Measurements from ENCODE around the gene ELMOD1.
"Not testable (repeated sequence)": the region's sequence is repeated elsewhere in the genome, so short reads cannot be mapped to it uniquely, and the experiment has no call there.

DNA sequence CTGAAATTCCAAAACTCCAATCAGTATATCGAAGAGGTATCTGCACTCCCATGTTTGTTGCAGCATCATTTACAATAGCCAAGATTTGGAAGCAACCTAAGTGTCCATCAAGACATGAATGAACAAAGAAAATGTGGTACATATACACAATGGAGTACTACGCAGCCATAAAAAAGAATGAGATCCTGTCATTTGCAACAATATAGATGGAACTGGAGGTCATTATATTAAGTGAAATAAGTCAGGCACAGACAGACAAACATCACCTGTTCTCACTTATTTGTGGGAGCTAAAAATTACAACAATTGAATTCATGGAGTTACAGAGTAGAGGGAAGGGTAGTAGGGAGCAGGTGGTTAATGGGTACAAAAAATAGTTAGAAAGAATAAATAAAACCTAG, 11.8 kb upstream of the ELMOD1 start:
- TF ChIP-seq POLR2AphosphoS5 (IDR thresholded peaks at IDR 0.05; ENCODE audit: borderline replicate concordance, low read depth, low read length); EZH2 (IDR thresholded peaks at IDR 0.05); FOXP2 (optimal IDR thresholded peaks at IDR 0.05; ENCODE audit: control extremely low read depth, extremely low read length, insufficient read depth): not testable (repeated sequence)
